ENCODE results near the gene FAM89B. TPM values are rescaled to one million over a fixed set of nuclear protein-coding genes. Genes with fewer than 3 reads are reported as not detected.
A peak's percentile ranks its signal among the peaks of the same experiment; 100 is the strongest.

FAM89B gene
- total RNA-seq, 2 donors from 2014 or later = 41.2 to 44.4 TPM

DNA sequence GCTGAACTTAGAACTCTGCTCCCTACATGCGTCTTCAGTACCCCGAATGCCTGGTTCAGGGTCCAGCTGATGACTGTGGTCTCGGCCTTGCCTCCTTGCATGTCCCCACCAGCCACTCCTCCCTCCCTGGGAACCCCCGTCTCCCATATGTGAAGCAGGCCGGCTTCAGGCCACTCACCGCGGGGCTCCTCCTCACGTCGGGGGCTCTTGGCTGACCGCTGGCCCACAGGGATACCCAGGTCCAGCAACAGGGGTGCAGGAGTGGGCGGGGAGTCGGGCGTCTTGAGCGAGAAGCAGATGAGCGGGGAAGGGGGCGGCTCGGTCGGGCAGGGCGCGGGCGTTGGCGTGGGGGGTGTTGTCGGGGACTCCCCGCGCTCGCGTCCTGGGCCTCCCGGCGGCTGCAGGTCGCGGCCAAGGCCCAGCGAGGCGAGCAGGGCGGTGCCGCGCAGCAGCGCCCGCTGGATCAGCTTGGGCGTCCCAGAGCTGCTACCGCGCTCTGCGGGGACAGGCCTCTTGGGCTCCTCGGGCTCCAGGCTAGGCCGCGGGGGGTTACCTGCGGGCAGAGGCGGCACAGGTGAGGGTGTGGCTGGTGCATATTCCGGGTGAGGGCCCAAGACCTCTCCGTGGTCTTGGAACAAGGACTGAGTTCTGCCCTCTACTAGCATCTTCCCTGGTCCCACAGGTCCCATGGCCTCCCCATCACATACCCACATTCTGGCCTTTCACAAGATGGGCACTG is 27.0 kb downstream of the FAM89B start:
- H3K9me3 ChIP-seq (ENCODE audit: control insufficient read depth, low read length, poor library complexity, severe bottlenecking) = no peaks in the 10 kb centered on the region
- H3K27ac Mint-ChIP-seq = no peak overlapping the region
- no peaks in the 10 kb centered on the region for H3K36me3 Mint-ChIP-seq (ENCODE audit: low read depth)
- DNase-seq = no peak
- H3K27me3 Mint-ChIP-seq = no peaks in the 10 kb centered on the region
- no peak for ATAC-seq
- H3K4me3 Mint-ChIP-seq = no peak overlapping the region
- peaks cover 10% of the 10 kb centered on the region for H3K4me1 Mint-ChIP-seq

DNA sequence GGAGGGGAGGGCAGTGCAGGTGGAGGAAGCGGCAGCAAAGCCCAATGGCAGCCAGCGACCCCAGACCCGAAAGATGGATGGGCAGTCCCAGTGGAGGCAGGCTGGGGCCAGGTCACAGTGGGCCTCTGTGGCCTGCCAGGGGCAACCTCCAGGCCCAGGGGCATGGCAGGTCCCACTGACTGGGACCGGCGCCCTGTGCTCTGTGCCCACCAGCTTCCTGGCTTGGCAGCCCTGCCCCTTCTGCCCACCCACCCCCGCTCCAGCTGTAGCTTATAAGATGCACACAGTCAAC is 27.6 kb downstream of the FAM89B start:
- DNase-seq (no peak), ATAC-seq (no peak)
- Mint-ChIP-seq H3K36me3 (ENCODE audit: low read depth) (no peaks in the 10 kb centered on the region), H3K27ac (no peak overlapping the region), H3K27me3 (no peaks in the 10 kb centered on the region), H3K4me3 (no peak overlapping the region), H3K4me1 (peaks cover 8% of the 10 kb centered on the region)
- no peaks in the 10 kb centered on the region for H3K9me3 ChIP-seq (ENCODE audit: control insufficient read depth, low read length, poor library complexity, severe bottlenecking)

DNA sequence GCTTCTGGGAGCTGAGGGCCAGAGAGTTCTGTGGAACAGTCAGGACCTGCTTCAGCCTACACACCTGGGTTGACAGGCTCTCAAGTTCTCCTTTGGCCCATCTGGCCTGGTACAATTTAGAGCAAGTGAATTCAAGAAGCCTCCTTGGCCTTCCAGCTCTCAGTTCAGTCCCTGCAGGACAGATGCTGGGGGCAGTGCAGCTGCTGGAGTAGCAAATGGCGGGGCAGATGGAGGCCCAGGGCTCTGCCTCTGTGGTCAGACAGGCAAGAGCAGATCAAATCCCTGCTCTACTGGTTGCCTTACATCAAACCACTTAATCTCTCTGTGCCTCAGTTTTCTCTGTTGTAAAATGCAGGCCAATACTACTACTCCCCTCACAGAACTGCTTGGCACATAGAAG is 31.9 kb downstream of the FAM89B start:
- ATAC-seq = no peak
- Mint-ChIP-seq H3K4me3 (no peak overlapping the region), H3K4me1 (peaks cover 6% of the 10 kb centered on the region), H3K27me3 (no peaks in the 10 kb centered on the region), H3K36me3 (ENCODE audit: low read depth) (no peaks in the 10 kb centered on the region), H3K27ac (peak overlapping the region; percentile 62)
- DNase-seq = no peak
- no peaks in the 10 kb centered on the region for H3K9me3 ChIP-seq (ENCODE audit: control insufficient read depth, low read length, poor library complexity, severe bottlenecking)

DNA sequence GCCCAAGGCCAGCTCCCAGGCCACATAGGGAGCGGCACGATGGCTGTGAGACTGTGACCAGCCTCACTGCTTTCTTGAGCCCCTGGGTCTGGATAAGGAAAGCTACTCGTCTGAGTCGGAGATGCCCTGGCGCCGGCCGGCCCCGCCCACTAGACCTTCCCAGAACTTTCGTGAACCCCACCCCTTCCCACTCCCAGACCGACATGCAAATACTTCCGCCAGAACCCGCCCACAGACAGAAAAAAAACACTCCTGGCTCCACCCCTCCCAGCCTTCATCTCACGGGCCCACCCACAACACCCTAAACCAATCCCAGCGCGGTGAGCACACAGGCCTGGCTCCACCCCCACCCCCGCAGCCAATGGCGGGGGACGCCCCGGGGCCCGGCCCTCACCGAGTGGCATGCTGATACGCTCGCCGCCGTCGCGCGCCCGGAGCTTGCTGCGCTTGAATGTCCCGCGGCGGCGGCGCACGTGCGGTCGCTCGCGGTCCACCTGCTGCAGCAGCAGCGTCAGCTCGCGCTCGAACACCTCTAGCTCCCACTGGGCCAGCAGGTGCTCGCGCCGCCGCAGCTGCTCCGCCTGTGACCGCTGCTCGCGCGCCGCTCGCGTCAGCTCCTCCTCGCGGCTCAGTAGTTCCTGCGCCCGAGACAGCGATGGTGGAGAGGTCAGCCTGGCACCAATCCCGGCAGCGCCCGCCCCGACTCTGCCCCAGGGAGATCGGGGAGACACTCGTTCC is 34.7 kb downstream of the FAM89B start:
- no peak overlapping the region for H3K4me3 Mint-ChIP-seq
- DNase-seq (no peak), ATAC-seq (peak; percentile 65)
- H3K9me3 ChIP-seq (ENCODE audit: control insufficient read depth, low read length, poor library complexity, severe bottlenecking) = no peaks in the 10 kb centered on the region
- H3K36me3 Mint-ChIP-seq (ENCODE audit: low read depth) = no peaks in the 10 kb centered on the region
- peaks cover 23% of the 10 kb centered on the region for H3K4me1 Mint-ChIP-seq
- H3K27me3 Mint-ChIP-seq = no peaks in the 10 kb centered on the region
- H3K27ac Mint-ChIP-seq = peak overlapping the region; percentile 56

DNA sequence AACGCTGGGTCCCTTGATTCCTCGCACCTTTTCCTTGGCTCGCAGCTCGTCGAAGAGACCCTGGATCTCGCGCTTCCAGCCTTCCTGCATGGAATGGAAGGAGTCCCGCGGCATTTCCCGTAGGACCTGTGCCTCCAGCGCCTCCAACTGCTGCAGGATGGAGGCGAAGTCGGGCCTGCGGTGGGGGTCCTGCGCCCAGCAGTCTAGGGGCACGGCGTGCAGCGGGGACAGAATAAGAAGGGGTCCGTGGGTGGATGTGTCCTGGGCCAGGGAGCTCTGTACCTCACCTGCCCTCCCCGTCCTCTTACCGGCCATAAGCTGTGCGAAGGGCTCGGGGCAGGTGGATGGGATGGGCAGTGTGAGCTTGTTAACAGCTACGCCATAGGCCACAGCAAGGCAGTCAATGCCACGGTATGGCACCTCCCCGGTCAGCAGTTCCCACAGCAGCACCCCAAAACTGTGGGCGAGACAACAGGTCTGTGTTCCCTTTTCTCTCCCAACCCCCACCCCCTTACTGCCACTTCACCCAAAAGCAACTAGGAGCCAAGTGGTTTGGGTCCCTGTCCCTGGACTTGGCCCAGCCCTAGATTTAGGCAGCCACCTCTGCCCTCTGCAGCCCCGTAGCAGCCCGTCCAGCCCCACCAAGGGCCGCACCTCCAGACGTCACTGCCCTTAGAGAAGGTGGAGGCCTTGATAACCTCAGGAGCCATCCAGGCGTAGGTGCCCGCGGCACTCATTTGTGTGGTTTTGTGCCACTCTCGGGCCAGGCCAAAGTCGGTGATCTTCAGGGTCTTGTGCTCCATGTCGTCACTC is 35.5 kb downstream of the FAM89B start:
- ATAC-seq = no peak
- Mint-ChIP-seq H3K4me1 (peaks cover 28% of the 10 kb centered on the region), H3K27me3 (no peaks in the 10 kb centered on the region), H3K36me3 (ENCODE audit: low read depth) (no peaks in the 10 kb centered on the region), H3K27ac (peak overlapping the region; percentile 65), H3K4me3 (no peak overlapping the region)
- DNase-seq = no peak
- H3K9me3 ChIP-seq (ENCODE audit: control insufficient read depth, low read length, poor library complexity, severe bottlenecking) = no peaks in the 10 kb centered on the region

DNA sequence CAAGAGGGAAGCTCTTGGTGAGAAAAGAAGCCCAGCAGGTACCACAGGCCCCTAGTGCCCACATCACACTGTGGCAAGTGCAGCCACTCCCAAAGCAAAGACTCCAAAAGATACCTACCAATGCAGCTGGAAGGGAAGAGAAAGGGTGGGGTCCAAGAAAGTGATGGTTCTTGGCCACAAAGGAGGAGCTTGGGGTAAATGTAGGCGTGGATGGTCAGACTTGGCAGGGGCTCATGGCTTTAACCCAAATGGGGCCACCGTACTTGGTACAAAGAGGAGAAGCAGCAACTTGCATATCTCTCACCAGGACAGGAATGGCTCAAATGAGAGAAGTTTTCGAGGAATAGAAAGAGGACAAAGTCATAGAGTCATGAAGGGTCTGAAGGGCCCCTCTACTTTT is 36.9 kb downstream of the FAM89B start:
- no peak for DNase-seq
- H3K9me3 ChIP-seq (ENCODE audit: control insufficient read depth, low read length, poor library complexity, severe bottlenecking) = no peaks in the 10 kb centered on the region
- peaks cover 33% of the 10 kb centered on the region for H3K4me1 Mint-ChIP-seq
- ATAC-seq = no peak
- H3K27ac Mint-ChIP-seq = no peak overlapping the region
- no peaks in the 10 kb centered on the region for H3K36me3 Mint-ChIP-seq (ENCODE audit: low read depth)
- H3K4me3 Mint-ChIP-seq = no peak overlapping the region
- no peaks in the 10 kb centered on the region for H3K27me3 Mint-ChIP-seq

DNA sequence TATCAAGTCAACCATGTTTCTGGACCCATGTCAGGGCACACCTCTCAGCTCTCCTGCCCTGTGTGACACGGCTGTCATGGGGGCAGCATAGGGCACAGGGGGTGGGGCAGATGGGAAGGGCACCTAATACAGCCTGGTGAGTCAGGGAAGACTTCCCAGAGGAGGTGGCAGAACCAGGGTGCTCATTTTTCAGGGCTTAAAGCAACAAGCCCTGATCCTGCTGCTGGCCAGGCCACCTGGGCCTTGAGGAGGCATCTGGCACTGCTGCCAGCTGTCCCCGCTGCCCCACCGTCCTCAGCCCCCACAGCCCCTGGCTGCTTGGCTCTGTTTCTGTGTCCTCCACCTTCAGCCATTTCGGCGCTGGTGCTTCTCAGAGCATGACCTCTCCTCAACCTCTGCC is 37.3 kb downstream of the FAM89B start:
- Mint-ChIP-seq H3K27ac (peak overlapping the region; percentile 94), H3K36me3 (ENCODE audit: low read depth) (no peaks in the 10 kb centered on the region), H3K27me3 (no peaks in the 10 kb centered on the region), H3K4me1 (peaks cover 33% of the 10 kb centered on the region), H3K4me3 (peak overlapping the region; percentile 36)
- H3K9me3 ChIP-seq (ENCODE audit: control insufficient read depth, low read length, poor library complexity, severe bottlenecking) = no peaks in the 10 kb centered on the region
- ATAC-seq = no peak
- DNase-seq = no peak

DNA sequence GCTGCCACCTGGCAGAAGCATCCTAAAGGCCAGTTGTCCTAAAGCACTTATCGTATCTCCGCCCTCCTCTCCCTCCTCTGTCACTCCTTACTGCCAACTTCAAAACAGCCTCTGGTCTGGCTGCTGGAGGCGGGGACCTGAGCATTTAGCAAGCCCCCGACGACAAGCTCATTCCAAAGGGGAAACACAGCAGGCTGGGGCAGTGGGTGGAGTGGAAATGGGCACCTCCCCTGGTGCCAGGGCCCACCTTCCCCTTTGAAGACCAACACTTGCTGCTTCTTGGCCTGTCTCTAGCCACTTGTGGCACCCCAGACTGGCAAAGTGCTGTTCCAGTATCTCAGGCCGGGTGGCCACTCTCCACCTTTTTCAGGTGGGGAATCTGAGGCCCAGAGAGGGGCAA is 38.1 kb downstream of the FAM89B start:
- Mint-ChIP-seq H3K27ac (peak overlapping the region; percentile 94), H3K36me3 (ENCODE audit: low read depth) (no peaks in the 10 kb centered on the region), H3K27me3 (no peaks in the 10 kb centered on the region), H3K4me1 (peaks cover 33% of the 10 kb centered on the region), H3K4me3 (peak overlapping the region; percentile 7)
- no peak for ATAC-seq
- no peak for DNase-seq
- no peaks in the 10 kb centered on the region for H3K9me3 ChIP-seq (ENCODE audit: control insufficient read depth, low read length, poor library complexity, severe bottlenecking)

DNA sequence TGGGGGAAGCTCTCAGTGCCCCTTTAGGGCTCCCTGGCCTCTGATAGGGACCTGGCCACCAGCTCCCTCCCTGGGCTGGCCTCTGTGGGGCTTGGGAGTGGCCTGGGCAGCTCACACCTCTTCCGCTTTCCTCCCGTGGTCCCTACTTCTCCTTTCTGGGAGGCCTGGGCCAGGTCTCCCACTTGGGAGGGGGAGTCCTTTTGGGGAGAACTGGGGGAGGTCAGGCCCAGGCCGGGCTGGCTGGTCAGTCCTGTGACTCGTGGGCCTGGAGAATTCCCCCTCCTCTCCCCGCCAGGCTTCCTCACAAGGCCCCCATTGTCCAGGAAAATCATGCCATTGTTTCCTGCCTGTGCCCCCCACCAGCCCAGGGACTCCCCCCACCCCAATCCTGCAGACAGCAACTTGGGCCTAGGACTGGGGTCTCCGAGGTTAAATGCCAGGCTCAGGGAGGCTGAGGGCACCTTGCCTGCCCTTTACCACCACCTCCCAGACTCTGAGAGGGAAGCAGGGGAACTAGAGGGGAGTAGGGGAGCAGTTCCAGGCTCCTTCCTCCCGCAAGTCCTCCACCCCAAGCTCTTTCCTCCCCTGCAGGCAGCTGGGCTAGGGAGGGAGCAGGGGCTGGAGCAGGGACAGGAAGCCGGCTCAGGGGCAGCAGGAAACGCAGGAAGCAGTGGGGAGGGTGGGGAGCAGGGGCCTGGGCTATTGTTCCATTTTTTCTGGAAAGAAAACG is 38.9 kb downstream of the FAM89B start:
- peaks cover 33% of the 10 kb centered on the region for H3K4me1 Mint-ChIP-seq
- peak overlapping the region; percentile 98 for H3K4me3 Mint-ChIP-seq
- H3K9me3 ChIP-seq (ENCODE audit: control insufficient read depth, low read length, poor library complexity, severe bottlenecking) = no peaks in the 10 kb centered on the region
- peak overlapping the region; percentile 94 for H3K27ac Mint-ChIP-seq
- H3K36me3 Mint-ChIP-seq (ENCODE audit: low read depth) = no peaks in the 10 kb centered on the region
- DNase-seq (no peak), ATAC-seq (no peak)
- H3K27me3 Mint-ChIP-seq = no peaks in the 10 kb centered on the region

DNA sequence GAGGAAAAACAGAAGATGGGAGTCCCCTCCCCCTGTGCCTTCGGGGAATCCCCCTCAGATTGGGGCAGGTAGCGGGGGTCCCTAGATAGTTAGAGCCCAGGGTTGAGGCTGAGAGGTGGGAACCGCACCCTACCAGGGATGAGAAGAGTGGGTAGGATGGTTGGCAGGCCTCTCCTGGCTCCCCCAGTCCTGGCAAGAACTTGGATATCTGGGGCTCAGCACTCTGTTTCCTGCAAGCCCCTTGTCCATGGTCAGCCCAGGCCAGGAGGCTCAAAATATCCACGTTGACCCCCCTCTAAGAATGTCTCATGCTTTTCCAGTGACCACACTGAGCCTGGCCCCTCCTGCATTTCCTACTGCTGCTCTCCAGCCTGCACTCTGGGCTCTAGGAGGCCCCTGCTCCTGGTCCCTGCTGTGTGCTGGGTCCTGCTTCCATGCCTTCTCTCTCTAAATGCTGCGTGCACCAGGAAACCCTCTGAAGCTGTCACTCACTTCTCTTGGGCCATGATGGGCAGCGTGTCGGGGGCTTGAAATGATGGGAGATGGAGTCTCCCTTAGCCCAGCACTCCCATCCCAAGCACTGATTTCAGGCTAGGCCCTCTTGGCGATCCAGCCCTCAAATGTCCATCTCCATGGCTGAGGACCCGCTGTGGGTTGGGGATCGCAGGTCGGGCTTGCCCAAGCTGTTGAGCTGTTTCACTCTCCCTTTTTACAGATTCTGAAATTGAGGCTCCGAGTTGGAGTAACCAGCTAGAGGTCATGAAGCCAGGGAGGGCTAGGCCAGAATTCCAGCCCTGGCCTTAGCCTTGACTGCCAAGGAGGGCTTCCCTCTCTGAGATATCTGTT is 39.6 kb downstream of the FAM89B start:
- H3K9me3 ChIP-seq (ENCODE audit: control insufficient read depth, low read length, poor library complexity, severe bottlenecking) = no peaks in the 10 kb centered on the region
- Mint-ChIP-seq H3K36me3 (ENCODE audit: low read depth) (peaks cover 3% of the 10 kb centered on the region), H3K27ac (peak overlapping the region; percentile 94), H3K27me3 (no peaks in the 10 kb centered on the region), H3K4me1 (peaks cover 39% of the 10 kb centered on the region), H3K4me3 (peak overlapping the region; percentile 98)
- DNase-seq (no peak), ATAC-seq (no peak)

DNA sequence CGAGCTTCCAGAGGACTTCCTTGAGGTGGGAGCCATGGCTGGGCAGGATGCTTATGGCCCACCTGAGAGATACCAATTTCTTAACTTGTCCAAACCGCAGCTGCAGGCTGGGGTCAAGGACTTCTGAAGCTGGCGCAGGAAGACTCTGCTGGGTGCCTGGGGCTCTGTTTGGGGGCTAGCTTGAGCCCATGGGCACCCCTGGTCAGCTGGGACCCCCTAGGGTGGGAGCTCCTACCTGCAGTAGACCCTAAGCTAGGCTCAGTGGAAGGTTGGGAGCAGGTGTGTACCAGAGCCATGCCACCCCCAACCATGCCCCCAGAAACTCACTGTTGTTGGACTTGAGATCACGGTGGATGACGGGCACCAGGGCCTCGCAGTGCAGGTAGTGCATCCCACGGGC is 40.4 kb downstream of the FAM89B start:
- Mint-ChIP-seq H3K4me1 (peaks cover 42% of the 10 kb centered on the region), H3K27ac (peak overlapping the region; percentile 94), H3K4me3 (peak overlapping the region; percentile 98), H3K36me3 (ENCODE audit: low read depth) (peaks cover 3% of the 10 kb centered on the region), H3K27me3 (no peaks in the 10 kb centered on the region)
- H3K9me3 ChIP-seq (ENCODE audit: control insufficient read depth, low read length, poor library complexity, severe bottlenecking) = no peaks in the 10 kb centered on the region
- no peak for ATAC-seq
- no peak for DNase-seq

DNA sequence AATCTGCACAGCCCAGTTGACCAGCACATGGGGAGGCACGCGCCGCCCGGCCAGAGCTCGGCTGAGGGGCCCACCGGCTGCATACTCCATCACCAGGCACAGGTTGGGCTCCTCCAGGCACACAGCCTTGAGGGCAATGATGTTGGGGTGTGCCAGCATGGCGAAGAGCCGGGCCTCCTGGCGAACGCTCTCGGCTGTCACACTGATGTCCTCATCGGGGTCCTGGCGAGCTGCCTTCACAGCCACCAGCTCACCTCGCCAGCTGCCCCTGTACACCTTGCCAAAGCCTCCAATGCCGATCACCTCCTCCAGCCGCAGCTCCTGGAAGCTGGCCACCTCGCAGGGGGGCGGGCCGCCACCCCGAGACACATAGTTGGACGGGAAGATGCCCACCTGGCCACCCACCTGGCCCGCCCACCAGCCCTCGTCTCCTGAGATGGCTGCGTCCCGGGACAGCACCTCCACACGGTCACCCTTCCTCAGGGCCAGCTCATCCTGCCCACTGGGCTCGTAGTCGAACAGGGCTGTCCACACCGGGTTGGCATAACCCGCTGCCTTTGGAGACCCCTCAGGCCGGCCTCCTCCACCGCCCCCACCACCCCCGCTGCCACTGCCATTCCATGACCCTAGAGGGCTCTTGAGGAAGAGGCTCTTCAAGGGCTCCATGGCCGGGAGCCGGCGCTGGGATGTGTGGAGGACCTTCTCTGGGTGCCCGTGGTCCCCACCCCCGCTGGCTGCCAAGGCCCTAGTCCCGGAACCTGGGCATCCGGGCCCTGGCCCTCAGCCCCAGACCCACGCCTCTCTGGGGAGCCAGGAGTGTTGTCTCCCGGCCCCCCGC is 41.0 kb downstream of the FAM89B start:
- H3K27ac Mint-ChIP-seq = peak overlapping the region; percentile 98
- ATAC-seq (no peak), DNase-seq (no peak)
- peak overlapping the region; percentile 98 for H3K4me3 Mint-ChIP-seq
- no peaks in the 10 kb centered on the region for H3K9me3 ChIP-seq (ENCODE audit: control insufficient read depth, low read length, poor library complexity, severe bottlenecking)
- no peaks in the 10 kb centered on the region for H3K27me3 Mint-ChIP-seq
- peaks cover 44% of the 10 kb centered on the region for H3K4me1 Mint-ChIP-seq
- peaks cover 3% of the 10 kb centered on the region for H3K36me3 Mint-ChIP-seq (ENCODE audit: low read depth)
